ENCODE measurements around the gene OR13F1. TPM values are rescaled to one million over a fixed set of nuclear protein-coding genes. Genes with fewer than 3 reads are reported as not detected.

The OR13F1 gene
- total and polyA plus RNA-seq, 2 of the 8 experiments (the other 6 are each of a cell fraction or from before 2014, with no cell fraction given) = not detected

- TF ChIP-seq TAF1 (IDR thresholded peaks at IDR 0.05; ENCODE audit: low read depth, low read length) (no peak), ASH2L (IDR thresholded peaks at IDR 0.05; ENCODE audit: low read length) (no peak), CEBPB (IDR thresholded peaks at IDR 0.05; ENCODE audit: low read depth, low read length) (no peak), SUZ12 (IDR thresholded peaks at IDR 0.05; ENCODE audit: low read length) (no peak), ATF3 (IDR thresholded peaks at IDR 0.05; ENCODE audit: insufficient read depth, low read depth, low read length) (no peak)
Observed at GRCh38 chr9:104503440-104503839, 623 bp upstream of the OR13F1 start (continued).
